Measurements from ENCODE around the gene PHF2.
"Not testable (repeated sequence)": the region's sequence is repeated elsewhere in the genome, so short reads cannot be mapped to it uniquely, and the experiment has no call there.

Gene PHF2

DNA sequence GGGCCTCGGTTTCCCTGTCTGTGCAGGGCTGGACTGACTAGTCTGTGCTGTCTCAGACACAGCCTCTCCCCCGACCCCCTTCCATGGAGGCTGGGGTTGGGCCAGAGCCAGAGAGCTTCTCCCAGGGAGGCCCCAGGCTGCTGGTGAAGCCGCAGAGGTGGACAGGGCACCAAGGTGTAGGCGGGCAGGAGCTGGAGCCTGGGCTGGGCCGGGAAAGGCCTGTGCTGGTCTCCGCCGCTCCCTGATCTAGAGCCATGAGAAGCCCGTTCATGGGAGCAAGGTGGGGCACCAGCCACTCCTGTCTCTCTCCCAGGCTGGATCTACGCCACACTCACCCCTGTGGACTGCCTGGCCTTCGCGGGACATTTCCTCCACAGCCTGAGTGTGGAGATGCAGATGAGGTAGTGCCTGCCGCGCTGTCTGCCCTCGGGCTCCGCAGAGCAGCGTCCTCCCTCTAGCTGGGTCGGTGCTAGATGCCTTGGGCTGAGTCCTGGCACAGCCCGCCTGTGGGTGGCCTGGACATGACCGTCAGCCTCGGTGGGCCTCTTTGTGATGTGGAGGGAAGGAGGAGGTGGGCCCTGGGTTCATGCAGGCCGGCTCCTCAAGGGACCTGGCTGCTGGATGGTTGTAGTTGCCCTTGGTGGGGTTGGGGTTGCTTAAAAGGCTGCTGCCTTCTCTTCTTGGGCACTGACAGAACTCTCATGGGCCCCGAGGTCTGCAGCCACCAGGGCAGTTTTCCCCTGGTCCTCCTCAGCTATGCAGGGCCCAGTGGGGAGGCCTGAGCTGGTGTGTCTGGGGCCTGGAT is 79.4 kb downstream of the PHF2 start:
- no peak for DNase-seq

- DNase-seq, result no peak
Measured at GRCh38 chr9:93656426-93657239, 80.2 kb downstream of the PHF2 start.

DNA sequence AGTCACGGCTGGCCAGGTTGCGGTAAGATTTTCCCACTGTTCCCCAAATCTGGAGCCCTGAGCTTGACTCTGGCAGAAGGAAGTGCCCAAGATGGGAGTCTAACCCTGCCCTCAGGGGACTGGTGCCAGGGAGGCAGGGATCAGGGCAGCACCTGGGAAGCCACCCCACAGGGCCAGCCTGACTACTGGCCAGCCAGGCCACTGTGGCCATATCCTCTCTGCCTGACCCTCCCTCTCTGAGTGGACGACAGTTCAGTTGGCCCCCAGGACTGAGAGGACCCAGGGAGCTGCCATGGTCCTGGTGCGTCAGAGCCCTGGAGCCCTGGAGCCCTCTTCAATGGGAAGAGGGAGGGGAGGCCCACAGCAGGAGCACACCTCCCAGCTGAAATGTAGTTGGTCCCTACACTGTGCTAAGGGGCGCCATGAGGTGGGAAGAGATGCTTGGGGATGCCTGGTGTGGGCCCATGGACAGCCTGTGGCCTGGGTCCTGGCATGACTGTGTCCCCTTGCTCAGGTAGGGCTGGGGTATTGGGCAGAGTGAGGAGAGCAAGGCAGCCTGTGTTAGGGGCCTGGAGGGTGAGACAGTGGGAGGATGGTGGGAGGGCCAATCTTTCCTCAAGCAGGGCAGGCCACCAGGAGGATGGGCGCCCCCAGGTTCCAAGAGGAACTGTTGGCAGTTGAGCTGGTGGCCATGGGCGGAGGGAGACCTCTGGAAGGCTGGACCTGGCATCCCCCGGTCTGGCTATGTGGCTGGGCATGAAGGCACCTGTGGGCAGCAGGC is 81.1 kb downstream of the PHF2 start:
- DNase-seq, result no peak

GRCh38 chr9:93658184-93658925 is 82.0 kb downstream of the PHF2 start:
- no peak for DNase-seq

GRCh38 chr9:93659044-93659836 is 82.9 kb downstream of the PHF2 start:
- DNase-seq, result no peak

GRCh38 chr9:93659837-93660177 is 83.4 kb downstream of the PHF2 start:
- no peak for DNase-seq

DNA sequence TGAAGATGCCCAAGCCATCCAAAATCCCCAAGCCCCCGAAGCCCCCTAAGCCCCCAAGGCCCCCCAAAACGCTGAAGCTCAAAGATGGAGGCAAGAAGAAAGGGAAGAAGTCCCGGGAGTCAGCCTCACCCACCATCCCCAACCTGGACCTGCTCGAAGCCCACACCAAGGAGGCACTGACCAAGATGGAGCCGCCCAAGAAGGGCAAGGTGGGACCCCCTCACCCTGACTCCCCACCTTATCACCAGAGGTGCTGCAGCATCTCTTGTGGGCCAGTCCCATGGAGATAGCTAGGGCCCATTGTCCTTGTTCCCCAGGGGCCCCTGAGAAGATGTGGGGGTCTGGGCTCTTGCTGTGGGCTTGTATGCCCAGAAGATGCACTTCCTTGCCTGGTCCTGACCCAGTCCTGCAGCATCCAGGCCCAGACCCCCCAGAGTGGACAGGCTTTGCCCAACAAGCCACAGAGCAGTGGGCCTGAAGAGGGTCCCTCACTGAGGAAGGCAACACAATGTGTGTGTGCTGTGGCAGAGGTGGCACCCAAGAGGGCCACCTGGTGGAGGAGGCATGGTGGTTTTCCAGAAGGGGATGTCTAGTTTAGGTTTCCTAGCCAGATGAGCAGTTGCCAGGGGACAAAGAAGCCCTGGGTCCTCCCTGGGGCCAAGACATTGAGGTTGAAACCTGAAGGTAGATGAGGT is 84.1 kb downstream of the PHF2 start:
- DNase-seq, result no peak

- no peak for DNase-seq
Measured at GRCh38 chr9:93661591-93661990, 85.2 kb downstream of the PHF2 start.

GRCh38 chr9:93662016-93662638 is 85.7 kb downstream of the PHF2 start:
- no peak for DNase-seq

- DNase-seq, result no peak
Measured at GRCh38 chr9:93662952-93663572, 86.7 kb downstream of the PHF2 start.

- no peak for DNase-seq
Measured at GRCh38 chr9:93663877-93664548, 87.6 kb downstream of the PHF2 start.

GRCh38 chr9:93664549-93665120 is 88.3 kb downstream of the PHF2 start:
- DNase-seq, result no peak

GRCh38 chr9:93665128-93665636 is 88.8 kb downstream of the PHF2 start:
- DNase-seq, result no peak

- no peak for DNase-seq
Measured at GRCh38 chr9:93665637-93666438, 89.5 kb downstream of the PHF2 start.

DNA sequence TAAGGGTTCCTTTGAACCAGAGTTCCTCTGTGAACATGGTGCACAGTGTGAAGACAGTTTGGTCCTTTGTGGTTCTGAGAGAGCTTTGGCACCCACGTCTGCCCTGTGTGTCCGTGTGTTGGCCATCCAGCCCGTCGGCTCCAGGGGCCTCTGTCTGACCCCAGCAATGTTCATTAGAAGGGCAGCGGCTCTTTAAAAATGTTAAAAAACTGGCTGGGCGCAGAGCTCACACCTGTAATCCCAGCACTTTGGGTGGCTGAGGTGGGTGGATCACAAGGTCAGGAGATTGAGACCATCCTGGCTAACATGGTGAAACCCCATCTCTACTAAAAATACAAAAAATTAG is 90.0 kb downstream of the PHF2 start:
- DNase-seq, result not testable (repeated sequence)

DNA sequence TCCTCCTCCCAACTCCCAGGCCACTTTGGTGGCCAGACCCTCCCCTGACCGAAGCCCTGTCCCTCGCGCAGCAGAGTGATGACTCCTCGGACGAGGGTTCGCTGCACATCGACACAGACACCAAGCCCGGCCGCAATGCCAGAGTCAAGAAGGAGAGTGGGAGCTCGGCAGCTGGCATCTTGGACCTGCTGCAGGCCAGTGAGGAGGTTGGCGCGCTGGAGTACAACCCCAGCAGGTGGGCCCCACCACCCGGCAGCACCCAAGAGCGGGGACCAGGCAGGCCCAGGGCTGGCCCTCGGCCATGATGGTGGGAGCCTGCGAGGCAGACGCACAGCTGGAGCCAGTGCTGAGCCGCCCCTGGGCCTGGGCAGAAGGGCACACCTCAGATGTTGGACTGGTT is 90.6 kb downstream of the PHF2 start:
- no peak for DNase-seq

DNA sequence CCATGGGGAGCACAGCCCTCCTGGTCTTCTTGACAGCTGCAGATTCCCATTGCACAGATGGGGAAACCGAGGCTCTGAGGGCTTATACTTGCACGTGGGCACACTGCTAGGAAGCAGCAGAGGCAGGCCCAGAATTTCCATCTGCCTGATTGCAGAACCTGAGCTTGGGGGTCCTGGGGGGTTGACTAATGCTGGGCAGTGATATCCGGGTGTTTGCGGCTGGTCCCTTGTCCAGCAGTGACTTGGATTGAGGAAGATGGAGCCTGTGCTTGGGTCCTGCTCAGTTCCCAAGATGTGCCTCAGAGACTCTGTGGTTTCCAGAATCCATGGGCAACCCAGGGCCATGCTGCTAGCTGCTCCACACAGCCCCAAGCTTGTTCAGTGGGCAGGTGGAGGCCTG is 91.2 kb downstream of the PHF2 start:
- DNase-seq, result no peak

DNA sequence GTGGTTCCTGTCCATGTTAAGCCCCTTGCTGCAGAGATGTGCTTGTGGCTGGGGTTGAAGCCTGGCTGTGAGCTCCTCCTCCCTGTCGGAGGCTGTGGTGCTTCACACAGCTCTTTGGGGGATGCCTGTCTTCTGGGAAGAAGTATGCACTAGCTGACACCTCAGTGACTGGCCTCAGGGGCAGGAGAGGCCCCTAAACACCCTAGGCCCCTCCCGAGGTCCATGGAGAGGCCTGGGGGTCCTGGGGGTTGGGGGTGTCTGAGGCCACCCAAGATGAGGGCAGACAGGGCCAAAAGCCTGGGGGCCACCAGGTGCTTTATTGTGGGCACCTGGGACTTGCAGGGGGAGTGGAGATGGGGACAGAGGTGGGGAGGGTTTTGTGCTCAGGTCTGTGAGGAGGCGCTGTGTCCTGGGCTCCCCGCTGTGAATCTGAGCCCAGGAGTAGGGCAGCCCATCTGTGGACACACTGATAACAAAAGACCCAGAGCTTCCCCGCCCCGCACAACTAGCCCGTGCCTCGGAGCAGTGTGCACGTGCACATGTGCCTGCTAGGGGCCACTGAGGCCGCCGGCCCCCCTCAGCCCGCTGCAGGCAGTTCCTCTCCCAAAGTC is 92.0 kb downstream of the PHF2 start:
- DNase-seq, result no peak

Data from fibroblast of skin of right quadriceps (primary cell).